Kidney epithelial cell (primary cell): ENCODE data around the gene BTBD9. TPM values are rescaled to one million over a fixed set of nuclear protein-coding genes. Genes with fewer than 3 reads are reported as not detected.

Experiments used
- DNase-seq: peaks from one replicate; pipeline ENCODE4 v3.0.0-alpha.2; 2010; ENCODE audit warnings: low read depth
- H3K27me3 ChIP-seq: 2 replicates; pipeline ENCODE4 v1.6.0; 2011; ENCODE audit warnings: low read length; ENCODE audit not compliant: control insufficient read depth, insufficient read depth
- H3K36me3 ChIP-seq: 2 replicates; pipeline ENCODE4 v1.5.1; 2011; ENCODE audit warnings: low read length; ENCODE audit not compliant: control insufficient read depth, insufficient read depth
- H3K4me3 ChIP-seq: 2 replicates; pipeline ENCODE4 v1.5.1; 2011; ENCODE audit warnings: low read depth, mild to moderate bottlenecking, control low read depth, low read length
- CTCF ChIP-seq: IDR thresholded peaks from 2 replicates; pipeline ENCODE4 v1.5.1; 2011; ENCODE audit warnings: mild to moderate bottlenecking, moderate library complexity, low read length, control low read depth, inconsistent platforms; ENCODE audit not compliant: insufficient read depth, poor library complexity, severe bottlenecking
- total RNA-seq: library from RNA; depleted of rRNA; stranded (reverse); fragments of >200 nt; gene quantifications from 2 replicates; pipeline ENCODE4 v1.2.3, GENCODE V29; 2015

The BTBD9 gene
- total RNA-seq, 1 donor from 2014 or later, result 7.3 TPM

GRCh38 chr6:38284802-38285394 lies 354.8 kb downstream of the BTBD9 start:
- H3K4me3 ChIP-seq, result no peak overlapping the region
- H3K27me3 ChIP-seq, result no peaks in the 10 kb centered on the region
- H3K36me3 ChIP-seq, result no peaks in the 10 kb centered on the region
- no peak for TF ChIP-seq CTCF
- DNase-seq, result no peak

- Histone ChIP-seq H3K27me3 (no peaks in the 10 kb centered on the region), H3K36me3 (no peaks in the 10 kb centered on the region), H3K4me3 (no peak overlapping the region)
- DNase-seq, result peak; percentile 44
- TF ChIP-seq CTCF, result no peak
These were observed 355.9 kb downstream of the BTBD9 start for GRCh38 chr6:38283734-38284362.

GRCh38 chr6:38282911-38283310 lies 356.8 kb downstream of the BTBD9 start:
- Histone ChIP-seq H3K36me3 (no peaks in the 10 kb centered on the region), H3K27me3 (no peaks in the 10 kb centered on the region), H3K4me3 (no peak overlapping the region)
- no peak for DNase-seq
- no peak for TF ChIP-seq CTCF

- Histone ChIP-seq H3K27me3 (no peaks in the 10 kb centered on the region), H3K36me3 (no peaks in the 10 kb centered on the region), H3K4me3 (no peak overlapping the region)
- no peak for TF ChIP-seq CTCF
- DNase-seq, result no peak
These were observed 358.6 kb downstream of the BTBD9 start for GRCh38 chr6:38281126-38281525.

GRCh38 chr6:38279963-38280588 lies 359.7 kb downstream of the BTBD9 start:
- DNase-seq, result no peak
- no peak for TF ChIP-seq CTCF
- no peaks in the 10 kb centered on the region for H3K27me3 ChIP-seq
- H3K36me3 ChIP-seq, result no peaks in the 10 kb centered on the region
- H3K4me3 ChIP-seq, result no peak overlapping the region
